Stimulated activated CD8-positive, alpha-beta memory T cell treated with anti-CD3 and anti-CD28 coated beads, Interleukin-12 subunit alpha, Interleukin-12 subunit beta, amount 100 ng/mL, for 1 hour (primary cell): ENCODE measurements around the gene L3MBTL4.
"Not testable (repeated sequence)": the region's sequence is repeated elsewhere in the genome, so short reads cannot be mapped to it uniquely, and the experiment has no call there.

Experiments used
- DNase-seq: peaks from one replicate; pipeline ENCODE4 v3.0.0-alpha.2; 2020; ENCODE audit warnings: low read depth

L3MBTL4 gene

DNA sequence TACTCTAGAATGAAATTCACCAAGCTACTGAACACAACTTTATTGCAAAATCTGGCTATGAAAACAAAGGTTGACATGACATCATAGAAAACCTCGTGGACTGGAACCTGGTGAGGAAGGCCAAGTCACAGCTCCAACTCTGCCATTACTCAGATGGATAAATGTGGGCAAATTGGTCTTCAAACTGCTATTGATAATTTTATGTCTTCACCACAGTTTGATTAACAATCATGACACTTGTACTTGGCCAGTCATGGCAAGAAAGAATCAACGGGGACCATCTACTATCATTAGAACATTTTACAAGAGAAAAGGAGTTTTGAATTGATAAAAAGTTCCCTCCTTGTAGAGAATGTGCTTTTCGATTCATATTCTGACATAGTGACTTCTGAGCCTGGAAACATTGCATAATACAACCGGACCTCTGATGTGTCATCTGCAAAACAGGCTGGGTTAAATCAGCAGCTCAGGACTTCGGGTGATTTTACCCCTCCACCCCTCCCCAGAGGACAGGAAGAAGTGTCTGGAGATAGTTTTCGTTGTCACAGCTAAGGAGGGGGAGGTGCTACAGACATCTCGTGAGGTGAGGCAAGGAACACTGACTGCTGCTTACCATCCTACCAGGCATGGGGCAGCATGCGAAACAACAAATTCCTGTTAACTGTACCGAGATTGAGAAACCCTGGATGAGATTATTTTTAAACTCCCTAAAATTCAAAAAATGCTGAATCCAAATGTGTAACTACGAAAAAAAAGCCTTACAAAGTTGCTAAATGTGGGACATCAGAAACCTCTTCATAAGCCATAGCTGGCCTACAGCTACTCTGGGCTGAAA, 8.4 kb downstream of the L3MBTL4 start:
- DNase-seq: no peak

DNA sequence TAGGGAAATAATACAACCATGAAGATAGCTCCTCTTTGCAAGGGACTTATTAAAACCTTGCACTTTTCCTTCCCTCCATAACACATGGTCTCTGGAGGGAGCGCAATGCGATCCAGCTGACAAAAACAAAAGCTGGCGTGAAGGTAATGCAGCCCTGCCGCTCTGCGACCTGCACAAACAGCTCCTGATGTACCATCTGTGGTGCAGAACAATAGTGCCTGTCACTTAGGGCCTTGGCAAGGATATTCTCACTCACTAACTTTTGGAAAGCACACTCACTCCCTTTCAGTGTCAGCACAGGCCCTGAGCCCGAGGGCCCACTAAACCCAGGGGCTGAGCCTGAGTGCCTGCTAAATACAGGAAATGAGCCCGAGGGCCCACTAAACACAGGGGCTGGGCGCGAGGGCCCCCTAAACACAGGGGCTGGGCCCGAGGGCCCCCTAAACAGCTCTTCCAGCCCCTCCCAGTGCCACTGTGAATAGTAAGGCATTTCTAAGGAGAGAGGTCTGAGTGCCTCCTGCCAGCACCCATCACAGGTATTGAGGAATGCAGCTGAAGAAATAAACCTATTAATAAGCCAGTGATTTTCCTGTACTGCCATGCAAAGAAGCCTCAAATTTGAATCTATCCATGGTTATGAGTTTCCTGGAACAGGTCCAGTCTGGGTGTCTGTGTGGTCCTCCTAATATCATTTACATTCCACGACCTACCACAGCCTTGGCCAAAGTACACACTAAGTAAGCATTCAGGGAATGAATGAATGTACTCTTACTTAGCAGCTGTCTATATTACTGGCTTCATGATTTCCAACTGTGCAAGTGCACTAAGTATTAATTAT, 9.3 kb downstream of the L3MBTL4 start:
- DNase-seq: no peak

DNA sequence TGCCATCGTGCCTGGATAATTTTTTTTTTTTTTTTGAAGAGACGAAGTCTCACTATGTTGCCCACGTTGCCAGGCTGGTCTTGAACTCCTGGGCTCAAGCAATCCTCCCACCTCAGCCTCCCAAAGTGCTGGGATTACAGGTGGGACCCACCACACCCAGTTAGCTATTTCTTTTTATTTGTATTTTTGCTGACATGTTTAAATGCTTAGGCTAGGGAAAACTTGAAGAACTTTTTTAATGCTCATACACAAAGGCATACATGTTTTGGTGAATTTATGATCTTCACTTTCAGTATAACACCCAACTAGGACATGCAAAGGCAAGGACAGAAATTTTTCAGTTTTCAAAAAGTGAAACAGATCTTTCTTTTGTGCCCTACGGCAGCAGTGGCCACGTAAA, 9.9 kb downstream of the L3MBTL4 start:
- DNase-seq: no peak

DNA sequence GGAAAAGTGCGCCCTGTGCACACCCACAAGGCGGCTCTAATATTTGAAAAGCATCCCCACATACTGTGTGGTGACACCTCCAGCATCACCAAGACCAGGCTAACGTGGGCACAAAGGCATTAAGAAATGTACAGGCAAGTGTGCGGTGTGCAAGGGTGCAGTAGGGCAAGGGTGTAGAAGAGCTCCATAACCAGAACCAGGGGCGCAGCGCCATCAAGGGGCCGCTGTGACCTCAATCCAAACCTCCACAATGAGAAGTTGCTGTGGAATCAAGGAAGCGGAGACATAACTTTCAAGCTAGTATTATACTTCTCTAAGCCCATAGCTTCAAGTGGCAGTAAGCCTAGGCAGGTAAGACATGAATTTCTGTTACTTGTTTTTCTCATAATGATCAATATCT, 13.0 kb downstream of the L3MBTL4 start:
- no peak for DNase-seq

DNA sequence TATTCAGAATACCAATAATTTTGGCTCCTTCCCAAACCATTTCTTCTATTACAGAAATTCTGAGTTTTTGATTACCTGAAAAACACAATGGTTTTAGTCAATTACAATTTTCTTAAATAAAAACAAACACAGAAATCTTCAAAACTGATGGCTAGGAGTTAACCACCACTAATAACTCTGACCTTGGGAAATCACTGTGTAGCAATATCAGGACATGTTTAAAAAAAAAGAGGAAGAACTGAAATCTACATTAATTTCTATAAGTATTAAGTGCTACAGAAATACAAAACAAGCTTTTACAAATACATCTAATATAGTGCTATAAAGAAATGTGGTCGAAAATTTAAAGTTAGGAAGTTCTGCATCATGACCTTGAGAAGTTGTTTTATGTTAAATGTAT, 14.9 kb downstream of the L3MBTL4 start:
- no peak for DNase-seq

DNA sequence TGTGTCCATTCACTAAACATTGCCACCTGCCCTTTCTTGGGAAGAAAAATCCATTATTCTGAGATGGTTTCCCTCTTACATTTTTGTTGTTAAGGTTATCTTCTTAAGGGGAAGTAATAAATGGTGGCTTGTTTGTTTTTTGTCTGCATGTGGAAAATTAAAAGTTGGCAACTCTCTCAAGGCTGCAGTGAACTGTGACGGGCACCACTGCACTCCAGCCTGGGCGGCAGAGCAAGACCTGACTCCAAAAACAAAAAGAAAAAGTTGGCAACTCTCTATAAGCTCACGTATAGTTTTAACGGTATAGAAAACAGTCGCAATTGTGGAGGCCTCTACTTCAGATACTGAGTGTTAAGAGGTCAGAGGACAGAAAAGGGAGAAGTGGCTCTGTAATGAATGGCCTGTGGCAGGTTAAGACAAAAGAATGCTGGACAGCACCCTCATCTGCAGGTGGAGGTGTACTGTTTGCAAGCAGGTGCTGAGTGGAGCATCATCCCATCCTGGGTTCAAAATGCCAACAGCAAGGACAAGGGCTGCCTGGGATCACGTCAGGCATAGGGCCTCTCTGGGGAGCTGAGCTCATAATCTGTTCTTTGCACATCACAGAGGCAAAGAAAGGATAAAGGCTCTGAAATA, 16.7 kb downstream of the L3MBTL4 start:
- no peak for DNase-seq

DNA sequence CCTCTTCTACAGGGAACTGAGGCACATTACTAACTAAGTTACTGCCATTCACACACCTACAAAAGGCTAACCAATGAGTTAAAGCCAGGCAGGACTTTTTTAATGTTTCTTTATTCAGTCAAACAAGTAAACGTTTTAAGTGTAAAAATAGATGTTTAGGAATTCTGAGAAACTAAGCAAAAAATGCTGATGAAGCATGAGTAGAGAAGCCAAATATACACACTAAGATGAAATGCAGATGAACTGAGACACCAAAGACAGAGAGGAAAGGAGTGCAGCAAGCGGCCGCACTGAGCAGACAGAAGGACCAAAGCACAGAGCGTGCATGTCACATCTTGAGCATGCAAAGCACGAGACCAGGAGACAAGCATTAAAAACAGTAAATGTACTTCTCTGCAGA, 17.9 kb downstream of the L3MBTL4 start:
- no peak for DNase-seq

DNA sequence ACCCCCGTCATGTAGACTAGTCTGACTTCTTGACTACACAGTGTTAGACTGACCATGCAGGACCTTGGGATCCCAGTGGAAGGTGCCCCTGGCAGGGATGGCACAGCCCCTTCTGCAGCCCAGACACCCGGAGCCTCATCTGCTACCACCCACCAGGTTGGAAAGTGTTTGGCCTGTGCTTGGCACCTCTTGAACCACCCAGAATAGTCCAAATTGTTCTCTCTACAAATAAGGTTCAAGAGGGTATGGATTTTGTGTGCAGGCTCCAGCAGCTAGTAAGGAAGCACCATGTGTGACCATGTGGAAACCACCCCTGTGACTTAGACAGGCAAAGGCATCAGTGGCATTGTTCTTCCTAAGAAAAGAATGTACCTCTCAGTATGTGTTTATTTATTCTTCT, 18.4 kb downstream of the L3MBTL4 start:
- no peak for DNase-seq

DNA sequence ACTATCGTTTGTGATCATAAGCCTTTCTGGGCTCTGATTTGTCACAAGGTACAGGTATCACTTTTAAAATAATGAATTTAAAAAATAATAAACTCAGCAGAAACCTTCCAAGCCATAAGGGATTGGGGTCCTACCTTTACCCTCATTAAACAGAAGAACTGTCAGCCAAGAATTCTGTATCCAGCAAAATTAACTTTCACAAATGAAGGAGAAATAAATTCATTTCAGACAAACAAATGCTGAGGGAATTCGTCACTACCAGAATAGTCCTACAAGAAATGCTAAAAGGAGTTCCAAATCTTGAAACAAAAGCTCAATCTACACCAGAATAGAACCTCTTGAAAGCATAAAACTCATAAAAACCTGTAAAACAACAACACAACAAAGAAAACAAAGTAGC, 25.7 kb downstream of the L3MBTL4 start:
- no peak for DNase-seq

DNA sequence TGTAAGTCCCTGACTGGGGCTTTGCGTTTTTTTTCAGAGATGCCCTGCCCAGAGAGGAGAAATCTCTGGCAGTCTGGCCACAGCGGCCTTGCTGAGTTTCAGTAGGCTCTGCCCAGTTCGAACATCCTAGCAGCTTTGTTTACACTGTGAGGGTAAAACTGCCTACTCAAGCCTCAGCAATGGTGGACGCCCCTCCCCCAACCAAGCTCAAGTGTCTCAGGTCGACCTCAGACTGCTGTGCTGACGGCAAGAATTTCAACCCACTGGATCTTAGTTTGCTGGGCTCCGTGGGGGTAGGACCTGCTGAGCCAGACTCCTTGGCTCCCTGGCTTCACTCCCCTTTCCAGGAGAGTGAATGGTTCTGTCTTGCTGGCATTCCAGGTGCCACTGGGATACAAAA, 31.7 kb downstream of the L3MBTL4 start:
- DNase-seq: no peak

DNA sequence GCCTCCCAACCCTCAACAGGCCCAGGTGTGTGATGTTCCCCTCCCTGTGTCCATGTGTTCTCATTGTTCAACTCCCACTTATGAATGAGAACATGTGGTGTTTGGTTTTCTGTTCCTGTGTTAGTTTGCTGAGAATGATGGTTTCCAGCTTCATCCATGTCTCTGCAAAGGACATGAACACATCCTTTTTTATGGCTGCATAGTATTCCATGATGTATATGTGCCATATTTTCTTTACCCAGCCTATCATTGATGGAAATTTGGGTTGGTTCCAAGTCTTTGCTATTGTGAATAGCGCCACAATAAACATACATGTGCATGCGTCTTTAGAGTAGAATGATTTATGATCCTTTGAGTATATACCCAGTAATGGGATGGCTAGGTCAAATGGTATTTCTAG, 37.2 kb downstream of the L3MBTL4 start:
- not testable (repeated sequence) for DNase-seq

DNA sequence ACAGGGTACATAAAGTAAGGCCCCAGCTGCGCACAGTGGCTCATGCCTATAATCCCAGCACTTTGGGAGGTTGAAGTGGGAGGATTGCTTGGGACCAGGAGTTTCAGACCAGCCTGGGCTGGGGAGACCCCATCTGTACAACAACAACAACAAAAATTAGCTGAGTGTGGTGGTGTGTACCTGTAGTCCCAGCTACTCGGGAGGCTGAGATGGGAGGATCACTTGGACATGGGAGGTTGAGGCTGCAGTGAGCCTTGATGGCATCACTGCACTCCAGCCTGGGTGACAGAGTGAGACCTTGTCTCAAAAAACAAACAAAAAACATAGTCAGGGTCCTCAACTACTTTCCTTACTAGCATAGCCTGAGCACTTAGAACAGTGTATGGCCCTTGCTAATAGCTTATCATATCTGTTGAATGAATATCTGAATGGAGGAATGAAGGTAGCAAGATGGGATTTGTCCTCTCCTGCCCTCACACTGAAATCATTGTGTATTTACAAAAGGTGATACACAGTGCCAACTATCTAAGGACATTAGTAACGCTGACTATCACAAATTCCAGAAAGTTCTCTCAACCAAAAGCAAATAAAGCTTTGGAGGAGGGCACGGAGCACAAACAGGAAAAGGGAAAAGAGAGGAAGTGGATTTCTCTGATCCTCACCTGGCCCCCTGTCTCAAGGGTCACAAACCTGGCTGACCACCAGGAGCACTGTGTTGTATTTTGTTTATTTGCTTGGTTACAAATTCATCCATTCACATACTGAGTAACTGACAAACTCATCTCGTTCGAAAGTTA, 38.1 kb downstream of the L3MBTL4 start:
- no peak for DNase-seq

DNA sequence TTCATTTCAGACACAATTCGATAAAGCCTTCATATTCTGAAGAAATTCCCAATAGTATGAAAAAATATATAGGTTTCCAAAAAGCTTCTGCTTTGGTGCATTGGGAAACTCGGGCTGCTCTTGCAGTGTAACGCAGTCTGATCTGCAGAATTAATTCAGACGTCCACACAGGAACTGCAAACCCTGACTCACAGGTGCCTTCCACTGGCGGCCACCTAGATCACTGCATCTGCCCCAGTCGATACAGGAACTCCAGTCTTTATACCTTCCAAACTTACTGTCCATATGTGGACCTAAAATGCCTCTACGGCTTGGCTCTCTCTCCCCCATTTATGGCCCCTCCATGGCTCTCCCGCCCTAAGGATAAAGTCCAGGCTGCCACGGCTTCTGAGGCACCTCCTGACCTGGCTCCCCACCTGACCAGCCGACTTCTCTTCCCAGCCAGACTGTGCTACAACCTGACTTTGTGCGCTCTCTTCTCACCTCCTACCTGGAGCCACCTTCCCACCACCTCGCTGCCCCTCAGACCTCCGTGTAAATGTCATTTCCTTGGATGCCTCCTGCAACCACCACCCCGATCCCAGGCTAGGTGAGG, 39.7 kb downstream of the L3MBTL4 start:
- DNase-seq: no peak

DNA sequence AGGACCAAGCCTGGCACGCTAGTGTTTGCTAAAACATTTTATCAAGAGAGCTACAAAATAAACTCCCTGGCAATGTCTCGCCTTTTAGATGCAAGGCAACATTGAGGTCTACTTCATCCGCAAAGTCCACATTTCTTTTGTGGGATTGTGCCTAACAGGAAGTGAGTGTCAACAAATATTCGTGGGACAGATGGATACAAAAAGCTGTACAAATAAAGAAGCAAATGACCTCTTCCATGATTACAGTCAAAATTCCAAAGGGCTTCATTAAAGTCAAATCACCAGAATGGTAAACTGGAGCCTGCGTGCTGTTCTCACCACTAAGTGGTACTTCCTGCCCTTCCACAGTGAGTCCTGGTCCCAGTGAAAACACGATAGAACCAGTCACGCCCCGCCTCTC, 40.4 kb downstream of the L3MBTL4 start:
- no peak for DNase-seq

DNA sequence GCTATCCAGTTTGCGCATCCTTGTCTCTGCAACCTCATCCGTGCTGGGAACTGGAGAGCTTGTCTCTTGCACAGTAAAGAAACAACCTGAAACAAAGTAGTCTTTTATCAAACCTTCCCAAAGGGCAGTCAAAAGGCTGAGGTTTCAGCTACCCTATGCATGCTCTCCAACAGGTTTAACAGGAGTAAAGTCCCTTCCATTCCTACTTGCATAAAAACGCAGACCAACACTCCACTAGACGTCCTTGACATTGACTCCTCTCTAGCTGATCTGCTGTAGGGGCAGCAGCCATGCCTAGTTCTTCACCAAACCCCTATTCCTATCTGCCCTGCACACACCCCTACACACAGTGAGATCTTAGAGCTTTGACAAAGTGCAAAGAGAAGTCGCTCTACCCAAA, 41.5 kb downstream of the L3MBTL4 start:
- no peak for DNase-seq

DNA sequence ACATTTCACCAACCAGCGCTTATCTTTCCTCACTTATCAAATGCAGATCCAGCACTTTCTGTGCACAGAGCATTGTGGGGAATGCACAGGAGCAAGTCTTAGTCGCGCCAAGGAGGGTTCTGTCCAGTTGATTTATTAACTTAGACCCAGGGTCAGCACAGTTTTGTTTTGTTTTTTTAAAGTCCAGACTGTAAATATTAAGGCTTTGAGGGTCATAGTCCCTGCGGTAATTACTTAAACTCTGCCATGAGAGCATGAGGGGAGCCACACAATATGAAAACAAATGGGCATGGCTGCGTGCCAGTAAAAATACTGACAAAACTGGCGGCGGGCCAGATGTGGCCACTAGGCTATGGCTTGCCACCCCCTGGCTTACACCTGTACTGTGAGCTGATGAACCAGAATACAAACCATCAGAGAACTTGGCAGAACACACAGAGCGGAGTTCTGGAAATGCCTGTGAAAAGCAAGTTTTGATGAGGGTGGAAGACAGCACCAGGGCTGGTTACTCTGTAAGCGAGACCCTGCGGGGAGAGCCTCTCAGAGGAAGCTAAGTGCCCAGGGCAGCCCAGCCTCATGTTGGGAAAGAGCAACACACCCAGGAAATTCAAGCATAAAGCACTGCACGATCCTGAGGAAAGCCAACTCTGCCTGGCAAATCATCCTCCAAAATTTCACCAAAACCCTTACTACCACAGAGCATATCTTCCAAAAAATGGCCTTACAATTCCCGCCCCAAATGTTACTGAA, 43.6 kb downstream of the L3MBTL4 start:
- no peak for DNase-seq

DNA sequence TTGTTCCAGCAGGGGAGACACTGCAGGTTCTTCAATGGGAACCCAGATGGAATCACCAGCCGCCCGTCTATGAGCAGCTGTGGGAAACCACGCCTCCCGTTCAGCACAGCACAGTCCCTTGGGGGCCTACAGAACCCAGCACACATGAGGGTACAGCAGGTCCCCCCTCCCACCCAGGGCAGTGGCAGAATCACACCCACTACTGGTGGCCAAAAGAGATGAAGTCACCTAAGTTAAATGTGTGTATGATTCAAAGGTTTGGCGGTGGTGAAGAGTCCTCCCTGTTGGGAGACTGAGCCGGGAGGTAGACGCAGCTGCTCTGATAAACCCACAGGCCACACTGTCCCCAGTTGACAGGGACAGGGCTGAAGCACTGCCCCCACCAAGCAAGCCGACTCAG, 44.3 kb downstream of the L3MBTL4 start:
- DNase-seq: no peak

DNA sequence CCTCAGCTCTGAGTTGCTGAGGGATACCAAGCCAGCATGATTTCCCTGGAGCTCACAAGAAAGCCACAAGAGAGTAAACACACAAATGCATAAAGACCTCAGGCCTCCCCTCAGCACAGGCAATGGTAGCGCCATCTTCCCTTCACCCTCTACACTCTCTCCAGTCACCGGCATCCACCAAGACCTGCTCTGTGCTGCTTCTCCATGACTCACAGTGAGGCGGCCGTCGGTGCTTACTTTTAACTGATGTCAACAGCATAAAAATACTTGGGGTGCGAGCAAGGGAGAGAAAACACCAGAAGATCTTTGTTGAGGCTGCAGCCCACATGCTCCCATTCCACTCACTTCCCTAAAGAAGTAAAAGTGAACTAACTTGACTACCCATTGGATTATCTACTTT, 46.7 kb downstream of the L3MBTL4 start:
- no peak for DNase-seq

DNA sequence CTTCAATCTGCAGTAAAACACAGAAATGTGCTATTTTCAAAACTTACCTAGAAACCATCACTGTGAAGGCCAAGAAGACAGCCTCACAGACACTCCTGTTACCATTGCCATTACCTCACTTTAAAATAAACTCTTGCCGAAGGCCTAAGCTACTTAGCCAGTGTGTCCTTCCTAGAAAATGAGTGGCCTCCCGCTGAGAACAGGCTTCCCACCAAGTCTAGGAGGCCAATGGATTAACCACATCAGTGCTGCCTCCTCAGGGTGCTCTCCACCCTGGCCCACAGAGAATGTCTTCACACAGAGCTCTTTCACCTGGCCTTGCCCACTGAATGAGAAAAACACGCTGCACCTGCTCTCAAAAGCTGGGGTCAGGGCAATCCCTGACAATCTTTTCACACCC, 47.5 kb downstream of the L3MBTL4 start:
- DNase-seq: no peak

DNA sequence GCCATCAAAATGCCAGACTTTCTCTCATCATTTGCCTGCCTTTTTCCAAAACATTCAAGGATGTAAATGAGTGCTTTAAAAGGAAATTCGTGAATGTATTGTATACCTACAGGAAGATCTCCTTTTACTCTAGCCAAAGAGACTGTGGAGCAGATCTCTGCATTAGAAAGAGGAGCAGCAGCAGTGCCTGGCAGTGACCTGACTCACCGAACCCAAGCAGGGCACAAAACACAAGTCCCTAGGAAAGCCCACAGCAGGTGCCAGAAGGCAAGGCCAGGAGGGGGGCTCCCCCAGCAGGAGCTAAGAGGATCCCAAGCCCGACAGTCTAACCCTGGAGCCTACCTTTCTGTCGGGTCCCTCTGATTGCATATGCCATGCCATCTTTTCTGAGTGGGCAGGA, 47.9 kb downstream of the L3MBTL4 start:
- no peak for DNase-seq

DNA sequence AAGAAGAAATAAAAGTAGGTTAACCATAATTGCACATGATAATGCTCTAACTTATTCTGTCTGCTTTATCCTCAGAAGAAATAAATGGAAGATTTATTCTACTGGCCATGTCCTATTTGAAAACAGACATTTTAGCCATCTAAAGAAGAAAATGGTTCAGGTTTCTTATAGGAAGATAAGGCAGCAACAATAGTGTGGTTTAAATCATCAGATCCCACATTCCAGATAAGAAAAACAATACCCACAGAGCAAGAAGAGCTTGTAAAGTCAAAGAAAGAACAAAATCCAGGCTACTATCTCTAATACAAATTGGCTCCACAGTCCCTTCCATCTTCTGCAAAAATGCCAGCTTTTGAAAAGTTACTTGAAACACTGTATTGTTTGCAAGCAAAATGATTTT, 49.3 kb downstream of the L3MBTL4 start:
- DNase-seq: no peak
